ENCODE measurements around the gene ADRM1.

DNA sequence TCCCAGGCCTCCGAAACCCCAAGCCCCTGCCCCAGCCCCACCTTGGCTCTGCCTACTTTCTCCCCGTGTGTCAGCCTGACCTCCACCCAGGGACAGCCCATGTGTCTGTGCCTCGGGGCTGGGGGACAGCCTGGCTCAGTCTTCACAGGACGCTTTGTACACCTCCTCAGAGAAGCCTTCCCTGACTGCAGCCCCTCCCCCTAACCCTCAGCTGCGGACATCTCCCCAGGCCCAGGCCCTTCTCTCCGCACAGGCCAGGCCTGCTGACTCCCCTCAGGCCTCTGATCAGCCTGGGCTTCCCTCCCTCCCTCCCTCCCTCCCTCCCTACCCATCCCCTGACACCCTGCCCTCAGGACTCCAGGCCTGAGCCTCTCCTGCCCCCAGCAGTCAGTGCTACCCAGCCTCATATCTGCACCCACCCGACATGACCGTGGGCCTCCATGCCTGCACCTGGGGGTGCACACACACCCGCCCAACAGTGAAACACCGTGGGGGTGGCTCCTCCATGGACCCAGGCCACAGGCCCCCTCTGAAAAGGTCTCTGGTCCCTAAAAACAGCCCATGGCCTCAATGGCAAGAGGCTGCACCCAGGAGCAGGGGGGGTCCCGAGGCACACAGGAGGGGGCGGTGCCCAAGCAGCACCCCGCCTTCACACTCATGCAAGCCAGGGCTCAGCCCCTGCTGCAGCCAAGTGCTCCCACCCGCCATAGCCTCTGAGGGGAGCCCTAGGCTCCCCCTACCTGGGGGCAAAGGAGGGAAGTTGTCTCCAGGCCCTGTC is 51.4 kb downstream of the ADRM1 start:
- TF ChIP-seq, protein P1, sequence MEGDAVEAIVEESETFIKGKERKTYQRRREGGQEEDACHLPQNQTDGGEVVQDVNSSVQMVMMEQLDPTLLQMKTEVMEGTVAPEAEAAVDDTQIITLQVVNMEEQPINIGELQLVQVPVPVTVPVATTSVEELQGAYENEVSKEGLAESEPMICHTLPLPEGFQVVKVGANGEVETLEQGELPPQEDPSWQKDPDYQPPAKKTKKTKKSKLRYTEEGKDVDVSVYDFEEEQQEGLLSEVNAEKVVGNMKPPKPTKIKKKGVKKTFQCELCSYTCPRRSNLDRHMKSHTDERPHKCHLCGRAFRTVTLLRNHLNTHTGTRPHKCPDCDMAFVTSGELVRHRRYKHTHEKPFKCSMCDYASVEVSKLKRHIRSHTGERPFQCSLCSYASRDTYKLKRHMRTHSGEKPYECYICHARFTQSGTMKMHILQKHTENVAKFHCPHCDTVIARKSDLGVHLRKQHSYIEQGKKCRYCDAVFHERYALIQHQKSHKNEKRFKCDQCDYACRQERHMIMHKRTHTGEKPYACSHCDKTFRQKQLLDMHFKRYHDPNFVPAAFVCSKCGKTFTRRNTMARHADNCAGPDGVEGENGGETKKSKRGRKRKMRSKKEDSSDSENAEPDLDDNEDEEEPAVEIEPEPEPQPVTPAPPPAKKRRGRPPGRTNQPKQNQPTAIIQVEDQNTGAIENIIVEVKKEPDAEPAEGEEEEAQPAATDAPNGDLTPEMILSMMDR (IDR thresholded peaks at IDR 0.05 in 8 of 11, conservative IDR thresholded peaks at IDR 0.05 in 3 of 11), result no peak
- TF ChIP-seq POLR2A (IDR thresholded peaks at IDR 0.05) (no peak), POLR2AphosphoS5 (IDR thresholded peaks at IDR 0.05) (no peak)

Data from spleen (tissue), 7 donors.